Measurements from ENCODE around the gene KRT15. TPM values are rescaled to one million over a fixed set of nuclear protein-coding genes. Genes with fewer than 3 reads are reported as not detected.

Gene KRT15
- total RNA-seq, 4 donors from 2014 or later, result 12.3 to 44.5 (median 28.8) TPM

DNA sequence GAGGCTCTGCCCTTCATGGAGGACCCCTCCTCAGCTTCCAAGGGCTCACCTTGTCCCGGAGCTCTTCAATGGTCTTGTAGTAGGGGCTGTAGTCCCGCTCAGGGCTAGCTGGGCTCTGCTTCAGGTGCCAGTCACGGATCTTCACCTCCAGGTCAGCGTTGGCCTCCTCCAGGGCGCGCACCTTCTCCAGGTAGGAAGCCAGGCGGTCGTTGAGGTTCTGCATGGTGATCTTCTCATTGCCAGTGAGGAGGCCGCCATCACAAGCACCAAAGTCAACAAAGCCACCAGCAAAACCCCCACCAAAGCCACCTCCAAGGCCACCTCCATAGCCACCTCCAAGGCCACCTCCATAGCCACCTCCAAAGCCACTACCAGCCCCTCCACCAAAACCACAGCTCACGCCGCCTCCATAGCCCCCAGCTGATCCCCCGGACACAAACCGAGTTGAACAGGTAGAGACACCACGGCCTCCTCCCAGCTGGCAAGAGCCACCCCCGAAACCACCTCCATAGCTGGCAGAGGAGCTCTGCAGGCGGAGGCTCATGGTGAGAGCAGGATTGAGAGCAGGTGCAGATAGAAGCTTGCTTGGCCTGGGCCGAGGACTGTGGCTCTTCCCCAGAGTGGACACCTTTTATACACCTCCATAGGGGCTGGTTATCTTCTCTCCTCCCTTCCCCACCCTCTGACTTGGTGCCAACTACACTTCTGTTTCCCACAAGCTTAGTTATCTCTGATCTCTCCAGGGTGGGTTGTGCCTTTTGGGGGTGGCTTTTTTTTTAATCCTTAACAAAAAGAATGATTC, 13.5 kb downstream of the KRT15 start, which contains the start of gene KRT13:
Gene KRT13, minus strand, starts transcription at position 606 of the 802 bp plus-strand sequence. Its CDS starts 62 bp downstream, at position 544.
- no peak for DNase-seq
- Histone ChIP-seq H3K9me3 (no peaks in the 10 kb centered on the region), H3K4me3 (no peak within 1 kb of the TSS), H3K4me1 (peaks cover 0 to 5% (median 0%) of the 10 kb centered on the region in 4 donors), H3K27ac (no peak within 1 kb of the TSS), H3K36me3 (no peaks in the 10 kb centered on the region), H3K27me3 (no peaks in the 10 kb centered on the region)
- TF ChIP-seq, protein P1, sequence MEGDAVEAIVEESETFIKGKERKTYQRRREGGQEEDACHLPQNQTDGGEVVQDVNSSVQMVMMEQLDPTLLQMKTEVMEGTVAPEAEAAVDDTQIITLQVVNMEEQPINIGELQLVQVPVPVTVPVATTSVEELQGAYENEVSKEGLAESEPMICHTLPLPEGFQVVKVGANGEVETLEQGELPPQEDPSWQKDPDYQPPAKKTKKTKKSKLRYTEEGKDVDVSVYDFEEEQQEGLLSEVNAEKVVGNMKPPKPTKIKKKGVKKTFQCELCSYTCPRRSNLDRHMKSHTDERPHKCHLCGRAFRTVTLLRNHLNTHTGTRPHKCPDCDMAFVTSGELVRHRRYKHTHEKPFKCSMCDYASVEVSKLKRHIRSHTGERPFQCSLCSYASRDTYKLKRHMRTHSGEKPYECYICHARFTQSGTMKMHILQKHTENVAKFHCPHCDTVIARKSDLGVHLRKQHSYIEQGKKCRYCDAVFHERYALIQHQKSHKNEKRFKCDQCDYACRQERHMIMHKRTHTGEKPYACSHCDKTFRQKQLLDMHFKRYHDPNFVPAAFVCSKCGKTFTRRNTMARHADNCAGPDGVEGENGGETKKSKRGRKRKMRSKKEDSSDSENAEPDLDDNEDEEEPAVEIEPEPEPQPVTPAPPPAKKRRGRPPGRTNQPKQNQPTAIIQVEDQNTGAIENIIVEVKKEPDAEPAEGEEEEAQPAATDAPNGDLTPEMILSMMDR (IDR thresholded peaks at IDR 0.05), result no peak
- no peak for TF ChIP-seq POLR2A (IDR thresholded peaks at IDR 0.05)

DNA sequence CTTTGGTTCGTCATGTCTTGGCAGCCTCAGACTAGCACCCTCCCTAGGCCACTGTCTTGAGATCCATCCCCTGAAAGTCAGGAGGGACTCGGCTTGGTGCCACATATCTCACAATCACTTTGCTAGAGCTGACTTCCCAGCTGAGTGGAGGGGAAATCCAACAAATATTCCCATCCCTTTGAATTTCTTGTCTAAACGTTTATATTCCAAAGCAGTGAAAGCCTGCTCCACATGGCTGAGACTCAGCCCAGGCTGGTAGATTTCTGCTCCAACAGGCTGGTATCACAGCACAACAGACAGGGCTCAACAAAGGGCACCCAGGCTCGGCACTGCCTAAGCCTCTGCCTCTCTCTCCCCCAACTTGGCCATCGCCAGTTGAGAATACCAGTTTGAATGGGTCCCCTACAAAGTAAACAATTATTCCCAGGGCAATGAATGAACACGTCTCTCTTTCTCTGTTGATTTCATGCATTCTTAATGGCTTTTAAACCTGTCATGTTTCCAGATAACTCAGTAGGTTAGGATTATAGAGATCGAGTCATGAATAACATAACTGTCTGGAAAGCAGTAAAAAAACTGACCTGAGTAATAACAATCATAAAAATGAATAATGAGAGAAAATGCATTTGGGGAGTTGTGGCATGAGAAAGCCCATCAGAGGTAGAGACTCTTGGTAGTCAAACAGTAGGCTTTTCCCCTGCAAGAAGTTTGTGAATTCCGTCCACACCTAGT, 14.3 kb downstream of the KRT15 start:
- no peak for TF ChIP-seq POLR2A (IDR thresholded peaks at IDR 0.05)
- TF ChIP-seq, protein P1 (IDR thresholded peaks at IDR 0.05), result no peak
- Histone ChIP-seq H3K36me3 (no peaks in the 10 kb centered on the region), H3K9me3 (no peaks in the 10 kb centered on the region), H3K27ac (no peak overlapping the region), H3K4me1 (no peaks in the 10 kb centered on the region), H3K27me3 (no peaks in the 10 kb centered on the region), H3K4me3 (no peak overlapping the region)
- DNase-seq, result no peak

DNA sequence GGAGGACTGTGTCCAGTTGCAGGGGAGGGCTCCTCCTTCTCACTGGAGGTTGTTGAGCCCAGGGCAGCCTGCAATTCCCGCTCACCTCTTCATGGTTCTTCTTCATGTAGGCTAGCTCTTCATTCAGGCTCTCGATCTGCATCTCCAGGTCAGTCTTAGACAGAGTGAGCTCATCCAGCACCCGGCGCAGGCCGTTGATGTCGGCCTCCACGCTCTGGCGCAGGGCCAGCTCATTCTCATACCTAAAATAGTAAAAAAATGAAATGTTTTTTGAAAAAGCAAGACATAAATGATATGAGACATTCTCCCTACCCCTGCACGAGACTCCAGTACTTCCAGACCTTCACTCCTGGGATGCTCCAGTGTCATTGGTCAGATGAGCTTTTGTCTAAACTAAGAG, 15.5 kb downstream of the KRT15 start:
- no peak for TF ChIP-seq POLR2A (IDR thresholded peaks at IDR 0.05)
- TF ChIP-seq, protein P1 (IDR thresholded peaks at IDR 0.05), result no peak
- Histone ChIP-seq H3K27ac (no peak overlapping the region), H3K9me3 (no peaks in the 10 kb centered on the region), H3K27me3 (no peaks in the 10 kb centered on the region), H3K4me1 (no peaks in the 10 kb centered on the region), H3K4me3 (no peak overlapping the region), H3K36me3 (no peaks in the 10 kb centered on the region)
- no peak for DNase-seq

DNA sequence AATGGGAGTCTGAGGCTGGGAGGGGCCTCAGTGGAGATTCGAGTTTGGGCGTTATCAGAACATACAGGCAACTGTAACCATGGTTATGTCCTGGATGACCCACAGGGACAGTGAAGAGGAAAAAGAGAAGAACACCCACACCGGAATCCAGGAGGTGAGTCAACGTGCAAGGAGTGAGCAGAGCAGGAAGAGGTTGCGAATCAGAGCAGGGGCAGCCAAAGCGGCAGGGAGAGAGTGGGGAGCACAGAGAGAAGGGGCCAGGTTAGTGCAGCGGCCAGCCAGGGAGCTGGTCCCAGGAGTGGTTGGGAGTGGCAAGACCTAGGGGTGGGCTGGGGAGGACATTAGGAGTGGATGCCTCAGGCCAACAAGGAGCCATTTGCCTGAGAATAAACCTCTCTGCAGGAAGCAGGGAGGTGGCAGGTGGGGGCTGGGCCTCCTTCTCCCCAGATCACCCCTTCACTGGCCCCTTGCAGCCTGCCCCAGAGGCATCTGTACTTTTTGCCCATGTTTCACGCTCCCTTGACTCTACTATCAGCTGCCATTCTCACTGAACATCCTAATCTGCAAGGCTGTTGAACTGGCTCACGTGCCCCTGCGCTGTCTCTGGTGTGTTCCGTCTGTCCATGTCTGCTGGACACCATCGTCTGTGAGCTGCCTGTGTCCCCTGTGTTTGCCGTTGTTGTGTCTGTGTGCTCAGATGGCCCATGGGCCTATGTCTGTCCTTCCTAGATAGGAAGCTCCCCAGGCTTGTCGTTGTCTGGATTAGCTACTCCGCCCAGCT, 18.4 kb downstream of the KRT15 start:
- Histone ChIP-seq H3K4me1 (no peaks in the 10 kb centered on the region), H3K27ac (no peak overlapping the region), H3K36me3 (no peaks in the 10 kb centered on the region), H3K4me3 (no peak overlapping the region), H3K9me3 (no peaks in the 10 kb centered on the region), H3K27me3 (no peaks in the 10 kb centered on the region)
- DNase-seq, result no peak
- TF ChIP-seq, protein P1 (IDR thresholded peaks at IDR 0.05), result no peak
- TF ChIP-seq POLR2A (IDR thresholded peaks at IDR 0.05), result no peak

DNA sequence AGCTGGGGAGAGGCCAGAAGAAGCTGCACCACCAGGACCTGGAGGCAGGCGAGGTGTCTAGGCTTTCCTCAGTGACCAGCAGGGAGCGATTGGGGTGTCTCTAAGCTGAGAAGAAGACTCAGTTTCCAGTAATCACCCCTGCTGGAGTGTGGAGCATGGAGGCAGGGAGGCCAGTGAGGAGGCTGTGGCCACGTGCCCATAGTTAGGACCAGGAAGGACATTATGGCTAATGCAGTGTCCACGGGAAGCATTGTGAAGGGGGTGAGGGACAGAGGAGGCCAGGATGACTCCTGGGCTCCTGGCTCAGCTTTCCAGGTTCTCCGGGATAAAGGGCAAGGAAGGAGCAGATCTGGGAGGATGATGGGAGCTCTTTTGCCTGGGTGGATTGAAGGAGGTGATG, 19.0 kb downstream of the KRT15 start:
- DNase-seq, result no peak
- Histone ChIP-seq H3K4me3 (no peak overlapping the region), H3K9me3 (no peaks in the 10 kb centered on the region), H3K27ac (no peak overlapping the region), H3K4me1 (no peaks in the 10 kb centered on the region), H3K27me3 (no peaks in the 10 kb centered on the region), H3K36me3 (no peaks in the 10 kb centered on the region)
- TF ChIP-seq POLR2A (IDR thresholded peaks at IDR 0.05), result no peak
- TF ChIP-seq, protein P1 (IDR thresholded peaks at IDR 0.05), result no peak
